Large intestine (tissue), 12 donors: ENCODE results near the gene BBOX1. TPM values are rescaled to one million over a fixed set of nuclear protein-coding genes. Genes with fewer than 3 reads are reported as not detected.
A peak's percentile ranks its signal among the peaks of the same experiment; 100 is the strongest.
"Not testable (repeated sequence)": the region's sequence is repeated elsewhere in the genome, so short reads cannot be mapped to it uniquely, and the experiment has no call there.

ENCODE experiments used
- DNase-seq, 2 donors: peaks; one replicate each; pipeline versions ENCODE4 v3.0.0 to v3.0.0-alpha.2; 2013
- H3K27ac ChIP-seq: one replicate; pipeline ENCODE4 v1.5.1; 2013; ENCODE audit warnings: low read length
- H3K27me3 ChIP-seq: 2 replicates; pipeline ENCODE4 v1.6.1; 2013; ENCODE audit warnings: low read length; ENCODE audit not compliant: control insufficient read depth, insufficient read depth
- H3K36me3 ChIP-seq: 2 replicates; pipeline ENCODE4 v1.6.1; 2013; ENCODE audit warnings: low read length; ENCODE audit not compliant: control insufficient read depth, insufficient read depth
- H3K4me1 ChIP-seq: one replicate; pipeline ENCODE4 v1.6.1; 2013; ENCODE audit warnings: low read length; ENCODE audit not compliant: control insufficient read depth, insufficient read depth
- H3K4me3 ChIP-seq: one replicate; pipeline ENCODE4 v1.5.1; 2013; ENCODE audit warnings: low read length
- H3K9me3 ChIP-seq: one replicate; pipeline ENCODE4 v1.6.1; 2013; ENCODE audit warnings: mild to moderate bottlenecking, low read depth, low read length, moderate library complexity; ENCODE audit not compliant: control insufficient read depth
- WGBS: methylation state at CpG from one replicate; pipeline ENCODE4 v1.1.5; 2013; ENCODE audit warnings: low lambda C conversion rate; ENCODE audit not compliant: insufficient coverage; 5-methylcytosine and 5-hydroxymethylcytosine counted together
- long read RNA-seq, 11 donors: transcript quantifications; one replicate each; lab custom pipeline, GENCODE V29; 2026
- polyA plus RNA-seq: library from polyadenylated mRNA; unstranded; fragments of 120-200 nt; gene quantifications from one replicate; pipeline ENCODE4 v1.2.1, GENCODE V29; 2013

The BBOX1 gene
- 0.96 TPM for polyA plus RNA-seq
- long read RNA-seq, donor 1, result 0 reads
- long read RNA-seq, donor 2, partial matches to known transcripts, result 0 of 1 reads
- long read RNA-seq, donor 2, other reads (novel, unspliced or antisense), result 0 of 1 reads
- long read RNA-seq, donor 3, result 0 reads
- long read RNA-seq, donor 4, result 0 reads
- long read RNA-seq, donor 5, partial matches to known transcripts, result 0 of 1 reads
- long read RNA-seq, donor 5, other reads (novel, unspliced or antisense), result 0 of 1 reads
- long read RNA-seq, donor 6, result 0 reads
- long read RNA-seq, donor 7, result 0 reads
- long read RNA-seq, donor 8, partial matches to known transcripts, result 0 of 1 reads
- long read RNA-seq, donor 8, other reads (novel, unspliced or antisense), result 0 of 1 reads
- long read RNA-seq, donor 9, result 0 reads
- long read RNA-seq, donor 10, partial matches to known transcripts, result 0 of 1 reads
- long read RNA-seq, donor 10, other reads (novel, unspliced or antisense), result 0 of 1 reads
- long read RNA-seq, donor 11, result 0 reads

- no CpG with 5 or more reads among the region's 4 CpGs for WGBS
- Histone ChIP-seq H3K27me3 (no peaks in the 10 kb centered on the region), H3K9me3 (no peaks in the 10 kb centered on the region), H3K27ac (no peak within 1 kb of the TSS), H3K4me3 (no peak within 1 kb of the TSS), H3K4me1 (no peaks in the 10 kb centered on the region), H3K36me3 (no peaks in the 10 kb centered on the region)
- DNase-seq, result no peak
These were observed at the start of gene BBOX1 for GRCh38 chr11:27040302-27041115. Gene BBOX1, plus strand, starts transcription at chr11:27040815. Its CDS starts 14,616 bp downstream, at chr11:27055431.

- H3K27me3 ChIP-seq, result peaks cover 12% of the 10 kb centered on the region
- no peaks in the 10 kb centered on the region for H3K36me3 ChIP-seq
- no peak for DNase-seq
- no peaks in the 10 kb centered on the region for H3K4me1 ChIP-seq
- WGBS, result no CpG with 5 or more reads among the region's 1 CpG
- H3K4me3 ChIP-seq, result no peak overlapping the region
- H3K9me3 ChIP-seq, result no peaks in the 10 kb centered on the region
- H3K27ac ChIP-seq, result no peak overlapping the region
These were observed 48.5 kb upstream of the BBOX1 start for GRCh38 chr11:26992031-26992541.

GRCh38 chr11:26993965-26994457, 46.6 kb upstream of the BBOX1 start, which contains the start of gene FIBIN:
Gene FIBIN, plus strand, starts transcription at chr11:26994112. Its CDS starts 415 bp downstream, at chr11:26994527.
- peaks cover 12% of the 10 kb centered on the region for H3K27me3 ChIP-seq
- peak within 1 kb of the TSS; percentile 43 for H3K27ac ChIP-seq
- no peaks in the 10 kb centered on the region for H3K36me3 ChIP-seq
- H3K9me3 ChIP-seq, result no peaks in the 10 kb centered on the region
- 38% methylated on average over 1 of the region's 22 CpGs for WGBS
- peak; percentile 15 to 24 for DNase-seq
- H3K4me1 ChIP-seq, result no peaks in the 10 kb centered on the region
- H3K4me3 ChIP-seq, result peak within 1 kb of the TSS; percentile 40

GRCh38 chr11:26994631-26995095, 46.0 kb upstream of the BBOX1 start:
- peaks cover 12% of the 10 kb centered on the region for H3K27me3 ChIP-seq
- H3K4me3 ChIP-seq, result peak overlapping the region; percentile 40
- no peaks in the 10 kb centered on the region for H3K4me1 ChIP-seq
- no CpG with 5 or more reads among the region's 19 CpGs for WGBS
- no peaks in the 10 kb centered on the region for H3K9me3 ChIP-seq
- DNase-seq, result no peak
- no peaks in the 10 kb centered on the region for H3K36me3 ChIP-seq
- peak overlapping the region; percentile 43 for H3K27ac ChIP-seq

GRCh38 chr11:26995701-26996460, 44.7 kb upstream of the BBOX1 start:
- no peak for DNase-seq
- H3K4me1 ChIP-seq, result no peaks in the 10 kb centered on the region
- no peaks in the 10 kb centered on the region for H3K36me3 ChIP-seq
- H3K27ac ChIP-seq, result peak overlapping the region; percentile 4
- peaks cover 12% of the 10 kb centered on the region for H3K27me3 ChIP-seq
- peak overlapping the region; percentile 40 for H3K4me3 ChIP-seq
- WGBS, result no CpG with 5 or more reads among the region's 1 CpG
- H3K9me3 ChIP-seq, result no peaks in the 10 kb centered on the region

- Histone ChIP-seq H3K9me3 (no peaks in the 10 kb centered on the region), H3K27me3 (peaks cover 12% of the 10 kb centered on the region), H3K4me3 (no peak overlapping the region), H3K36me3 (no peaks in the 10 kb centered on the region), H3K27ac (no peak overlapping the region), H3K4me1 (no peaks in the 10 kb centered on the region)
- WGBS, result no CpG with 5 or more reads among the region's 2 CpGs
- DNase-seq, result no peak
These were observed 43.2 kb upstream of the BBOX1 start for GRCh38 chr11:26997378-26997777.

GRCh38 chr11:27001136-27001730, 39.4 kb upstream of the BBOX1 start:
- not testable (repeated sequence) for H3K36me3 ChIP-seq, H3K4me3 ChIP-seq, H3K27me3 ChIP-seq, H3K27ac ChIP-seq, H3K4me1 ChIP-seq, DNase-seq, H3K9me3 ChIP-seq
- WGBS, result no CpG with 5 or more reads among the region's 4 CpGs

GRCh38 chr11:27002431-27002830, 38.2 kb upstream of the BBOX1 start:
- WGBS, result 86% methylated on average over 1 of the region's 3 CpGs
- H3K4me3 ChIP-seq, result no peak overlapping the region
- no peak overlapping the region for H3K27ac ChIP-seq
- no peaks in the 10 kb centered on the region for H3K4me1 ChIP-seq
- no peaks in the 10 kb centered on the region for H3K9me3 ChIP-seq
- H3K36me3 ChIP-seq, result no peaks in the 10 kb centered on the region
- no peaks in the 10 kb centered on the region for H3K27me3 ChIP-seq
- DNase-seq, result no peak

- WGBS, result 100% methylated on average over 2 of the region's 4 CpGs
- no peak for DNase-seq
- no peak overlapping the region for H3K4me3 ChIP-seq
- no peaks in the 10 kb centered on the region for H3K4me1 ChIP-seq
- no peak overlapping the region for H3K27ac ChIP-seq
- H3K27me3 ChIP-seq, result no peaks in the 10 kb centered on the region
- no peaks in the 10 kb centered on the region for H3K9me3 ChIP-seq
- H3K36me3 ChIP-seq, result no peaks in the 10 kb centered on the region
These were observed 37.8 kb upstream of the BBOX1 start for GRCh38 chr11:27002838-27003237.
